Peyer's patch (tissue), 4 donors: ENCODE measurements around the gene ZNF521. TPM values are rescaled to one million over a fixed set of nuclear protein-coding genes. Genes with fewer than 3 reads are reported as not detected.
A peak's percentile ranks its signal among the peaks of the same experiment; 100 is the strongest.

Experiments
- DNase-seq, 3 donors: peaks; one replicate each; pipeline ENCODE4 v3.0.0-alpha.2; 2017 to 2019
- H3K27ac ChIP-seq, 4 donors: fragments of 200-600 bp; sonication (generic); one replicate each; pipeline ENCODE4 v1.5.1; 2016 to 2019
- H3K27me3 ChIP-seq, 2 donors: fragments of 200-600 bp; sonication (generic); one replicate each; pipeline ENCODE4 v1.5.1; 2019
- H3K36me3 ChIP-seq, 3 donors: fragments of 200-600 bp; sonication (generic); one replicate each; pipeline ENCODE4 v1.5.1; 2016 to 2019
- H3K4me1 ChIP-seq, 4 donors: fragments of 200-600 bp; sonication (generic); one replicate each; pipeline ENCODE4 v1.5.1; 2016 to 2019
- H3K4me3 ChIP-seq, 4 donors: fragments of 200-600 bp; sonication (generic); 1 replicate in 3 of 4; 2 replicates in 1 of 4; pipeline ENCODE4 v1.5.1; 2016 to 2019; ENCODE audit warnings: mild to moderate bottlenecking in 1 of 4
- H3K9me3 ChIP-seq, 4 donors: fragments of 200-600 bp; sonication (generic); one replicate each; pipeline ENCODE4 v1.5.1; 2016 to 2019; ENCODE audit warnings: mild to moderate bottlenecking in 1 of 4
- CTCF ChIP-seq, 6 experiments: fragments of 450-650 bp in 4 of 6; fragments of 200-600 bp in 2 of 6; sonication (generic) in 1 of 6; IDR thresholded peaks; one replicate each; pipeline ENCODE4 v1.5.1; 2017 to 2019; ENCODE audit warnings: antibody characterized with exemption in 6 of 6, mild to moderate bottlenecking in 3 of 6, moderate library complexity in 1 of 6
- POLR2A ChIP-seq, 2 donors: fragments of 450-650 bp; IDR thresholded peaks; one replicate each; pipeline ENCODE4 v1.5.1; 2017; ENCODE audit warnings: antibody characterized with exemption in 2 of 2, mild to moderate bottlenecking in 2 of 2, moderate library complexity in 2 of 2
- total RNA-seq, 4 donors: library from RNA; depleted of rRNA; stranded (reverse); fragments of >200 nt; gene quantifications; one replicate each; pipeline ENCODE4 v1.1.0, GENCODE V29; 2016

Gene ZNF521
- total RNA-seq = 10 to 100 TPM in 1 of 4 donors, 1 to 10 TPM in 3; 4.2 to 25.6 (median 8.6) TPM

GRCh38 chr18:25351777-25352628 lies at the start of gene ZNF521:
ZNF521 (minus strand) TSS chr18:25352166; CDS start chr18:25350946, 1,220 bp downstream.
- H3K36me3 ChIP-seq = no peaks in the 10 kb centered on the region
- H3K9me3 ChIP-seq = no peaks in the 10 kb centered on the region
- peaks cover 0 to 11% of the 10 kb centered on the region in 2 donors for H3K27me3 ChIP-seq
- peaks cover 0 to 19% (median 3%) of the 10 kb centered on the region in 4 donors for H3K4me1 ChIP-seq
- peak within 1 kb of the TSS; percentile 43 to 68 (median 61) for H3K4me3 ChIP-seq
- TF ChIP-seq POLR2A (IDR thresholded peaks at IDR 0.05) (peak in 1 of 2 donors; percentile 16), CTCF (IDR thresholded peaks at IDR 0.05) (peak in 1 of 6 experiments; percentile 4)
- H3K27ac ChIP-seq = peak within 1 kb of the TSS; percentile 61 to 82 (median 76)
- peak; percentile 47 to 78 (median 76) for DNase-seq

- Histone ChIP-seq H3K4me3 (no peak overlapping the region), H3K27me3 (no peaks in the 10 kb centered on the region), H3K4me1 (no peaks in the 10 kb centered on the region), H3K27ac (no peak overlapping the region), H3K9me3 (no peaks in the 10 kb centered on the region), H3K36me3 (no peaks in the 10 kb centered on the region)
- TF ChIP-seq CTCF (IDR thresholded peaks at IDR 0.05) (no peak), POLR2A (IDR thresholded peaks at IDR 0.05) (no peak)
- no peak for DNase-seq
These were observed 47.6 kb upstream of the ZNF521 start for GRCh38 chr18:25399554-25399953.

GRCh38 chr18:25392192-25392591 lies 40.2 kb upstream of the ZNF521 start:
- DNase-seq = no peak
- H3K9me3 ChIP-seq = no peaks in the 10 kb centered on the region
- H3K27ac ChIP-seq = no peak overlapping the region
- H3K4me3 ChIP-seq = no peak overlapping the region
- TF ChIP-seq POLR2A (IDR thresholded peaks at IDR 0.05) (no peak), CTCF (IDR thresholded peaks at IDR 0.05) (no peak)
- H3K27me3 ChIP-seq = no peaks in the 10 kb centered on the region
- no peaks in the 10 kb centered on the region for H3K4me1 ChIP-seq
- no peaks in the 10 kb centered on the region for H3K36me3 ChIP-seq

GRCh38 chr18:25373432-25374179 lies 21.6 kb upstream of the ZNF521 start:
- DNase-seq = no peak
- TF ChIP-seq POLR2A (IDR thresholded peaks at IDR 0.05) (no peak), CTCF (IDR thresholded peaks at IDR 0.05) (no peak)
- no peaks in the 10 kb centered on the region for H3K4me1 ChIP-seq
- no peaks in the 10 kb centered on the region for H3K9me3 ChIP-seq
- no peaks in the 10 kb centered on the region for H3K27me3 ChIP-seq
- H3K27ac ChIP-seq = no peak overlapping the region
- H3K36me3 ChIP-seq = no peaks in the 10 kb centered on the region
- H3K4me3 ChIP-seq = no peak overlapping the region

GRCh38 chr18:25370391-25370790 lies 18.4 kb upstream of the ZNF521 start:
- TF ChIP-seq POLR2A (IDR thresholded peaks at IDR 0.05) = no peak
- no peak for TF ChIP-seq CTCF (IDR thresholded peaks at IDR 0.05)
- H3K36me3 ChIP-seq = no peaks in the 10 kb centered on the region
- DNase-seq = no peak
- H3K27ac ChIP-seq = no peak overlapping the region
- no peak overlapping the region for H3K4me3 ChIP-seq
- H3K4me1 ChIP-seq = no peaks in the 10 kb centered on the region
- H3K9me3 ChIP-seq = no peaks in the 10 kb centered on the region
- H3K27me3 ChIP-seq = no peaks in the 10 kb centered on the region
